Stimulated activated CD4-positive, alpha-beta T cell treated with anti-CD3 and anti-CD28 coated beads, Interleukin-12 subunit alpha, Interleukin-12 subunit beta, amount 100 ng/mL, for 4 hours (primary cell): ENCODE results near the gene COX6A1.

ENCODE experiments used
- DNase-seq: peaks from one replicate; pipeline ENCODE4 v3.0.0-alpha.2; 2020

The COX6A1 gene

GRCh38 chr12:120437735-120438494, at the start of gene COX6A1:
TSS of gene COX6A1 (plus strand) at chr12:120438113. CDS start at chr12:120438127, 14 bp downstream.
- DNase-seq = peak; percentile 95

GRCh38 chr12:120388691-120389481, 49.0 kb upstream of the COX6A1 start:
- DNase-seq = no peak

GRCh38 chr12:120390540-120391120, 47.3 kb upstream of the COX6A1 start:
- no peak for DNase-seq

- DNase-seq = no peak
These were observed 43.2 kb upstream of the COX6A1 start for GRCh38 chr12:120394483-120395367.

GRCh38 chr12:120397824-120398540, 39.9 kb upstream of the COX6A1 start:
- no peak for DNase-seq

GRCh38 chr12:120399531-120399930, 38.4 kb upstream of the COX6A1 start:
- no peak for DNase-seq

- no peak for DNase-seq
These were observed 35.7 kb upstream of the COX6A1 start for GRCh38 chr12:120402217-120402616.

- DNase-seq = no peak
These were observed 34.0 kb upstream of the COX6A1 start for GRCh38 chr12:120403869-120404268.

GRCh38 chr12:120404271-120404670, 33.6 kb upstream of the COX6A1 start:
- DNase-seq = no peak

GRCh38 chr12:120406069-120406468, 31.8 kb upstream of the COX6A1 start:
- DNase-seq = no peak

GRCh38 chr12:120406553-120406952, 31.4 kb upstream of the COX6A1 start:
- DNase-seq = no peak

GRCh38 chr12:120408771-120409170, 29.1 kb upstream of the COX6A1 start:
- DNase-seq = no peak

GRCh38 chr12:120412421-120412820, 25.5 kb upstream of the COX6A1 start:
- no peak for DNase-seq

GRCh38 chr12:120413901-120414695, 23.8 kb upstream of the COX6A1 start:
- no peak for DNase-seq

- DNase-seq = no peak
These were observed 21.3 kb upstream of the COX6A1 start for GRCh38 chr12:120416490-120417216.

- DNase-seq = no peak
These were observed 19.9 kb upstream of the COX6A1 start for GRCh38 chr12:120417917-120418580.

- no peak for DNase-seq
These were observed 16.2 kb upstream of the COX6A1 start for GRCh38 chr12:120421701-120422100.

- DNase-seq = no peak
These were observed 14.9 kb upstream of the COX6A1 start for GRCh38 chr12:120422892-120423456.

- DNase-seq = no peak
These were observed 12.1 kb upstream of the COX6A1 start for GRCh38 chr12:120425797-120426196.
